Neural cell (in vitro differentiated cells): Measurements from ENCODE around the gene GPAT2.
"Not testable (repeated sequence)": the region's sequence is repeated elsewhere in the genome, so short reads cannot be mapped to it uniquely, and the experiment has no call there.

Experiments
- CTCF ChIP-seq: fragments of 450-650 bp; IDR thresholded peaks from 2 replicates; pipeline ENCODE4 v1.5.1; 2014; ENCODE audit warnings: antibody characterized with exemption, mild to moderate bottlenecking, moderate library complexity; ENCODE audit not compliant: poor library complexity, severe bottlenecking
- POLR2AphosphoS5 ChIP-seq: IDR thresholded peaks from 2 replicates; pipeline ENCODE4 v1.6.1; 2012

- peak; percentile 88 for TF ChIP-seq CTCF
- not testable (repeated sequence) for TF ChIP-seq POLR2AphosphoS5
Measured at GRCh38 chr2:96022701-96023447, 11.8 kb downstream of the GPAT2 start.
